Measurements from ENCODE around the gene PLET1.

Gene PLET1

DNA sequence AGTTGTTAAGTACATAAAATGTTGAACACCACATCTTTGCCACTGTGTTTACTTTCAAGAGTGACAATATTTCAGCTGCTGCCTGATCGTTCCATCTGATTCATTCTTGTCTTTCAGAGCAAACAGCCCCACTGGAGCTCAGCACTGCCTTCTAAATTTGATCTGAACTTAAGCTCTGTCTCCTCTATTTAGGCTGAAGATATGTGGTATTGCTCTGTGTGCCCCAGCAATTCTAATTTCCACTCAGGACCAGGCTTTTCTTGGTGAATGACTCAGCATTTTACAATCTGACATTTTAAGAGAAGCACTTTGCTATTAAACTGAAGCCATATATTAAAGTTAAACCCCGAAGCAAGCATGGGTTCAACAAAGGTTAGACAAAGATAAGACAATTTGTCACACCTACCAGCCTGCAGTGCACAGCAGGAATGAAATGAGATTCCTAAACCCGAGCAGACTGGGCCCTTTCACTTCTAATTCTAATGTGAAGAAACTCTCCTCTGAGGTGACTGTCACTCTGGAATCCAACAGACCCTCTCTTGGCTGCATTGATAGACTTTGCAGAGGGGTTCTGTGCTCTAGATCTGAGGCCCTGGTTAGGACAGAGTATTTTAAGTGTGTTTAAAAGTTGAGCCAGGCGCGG is 41.7 kb upstream of the PLET1 start:
- no peak for DNase-seq (ENCODE audit: low read depth)
- TF ChIP-seq, protein P1, sequence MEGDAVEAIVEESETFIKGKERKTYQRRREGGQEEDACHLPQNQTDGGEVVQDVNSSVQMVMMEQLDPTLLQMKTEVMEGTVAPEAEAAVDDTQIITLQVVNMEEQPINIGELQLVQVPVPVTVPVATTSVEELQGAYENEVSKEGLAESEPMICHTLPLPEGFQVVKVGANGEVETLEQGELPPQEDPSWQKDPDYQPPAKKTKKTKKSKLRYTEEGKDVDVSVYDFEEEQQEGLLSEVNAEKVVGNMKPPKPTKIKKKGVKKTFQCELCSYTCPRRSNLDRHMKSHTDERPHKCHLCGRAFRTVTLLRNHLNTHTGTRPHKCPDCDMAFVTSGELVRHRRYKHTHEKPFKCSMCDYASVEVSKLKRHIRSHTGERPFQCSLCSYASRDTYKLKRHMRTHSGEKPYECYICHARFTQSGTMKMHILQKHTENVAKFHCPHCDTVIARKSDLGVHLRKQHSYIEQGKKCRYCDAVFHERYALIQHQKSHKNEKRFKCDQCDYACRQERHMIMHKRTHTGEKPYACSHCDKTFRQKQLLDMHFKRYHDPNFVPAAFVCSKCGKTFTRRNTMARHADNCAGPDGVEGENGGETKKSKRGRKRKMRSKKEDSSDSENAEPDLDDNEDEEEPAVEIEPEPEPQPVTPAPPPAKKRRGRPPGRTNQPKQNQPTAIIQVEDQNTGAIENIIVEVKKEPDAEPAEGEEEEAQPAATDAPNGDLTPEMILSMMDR (IDR thresholded peaks at IDR 0.05; ENCODE audit: low read depth, low read length, missing control alignments), result no peak
- no peak overlapping the region for H3K4me3 ChIP-seq (ENCODE audit: low read depth, low read length)

DNA sequence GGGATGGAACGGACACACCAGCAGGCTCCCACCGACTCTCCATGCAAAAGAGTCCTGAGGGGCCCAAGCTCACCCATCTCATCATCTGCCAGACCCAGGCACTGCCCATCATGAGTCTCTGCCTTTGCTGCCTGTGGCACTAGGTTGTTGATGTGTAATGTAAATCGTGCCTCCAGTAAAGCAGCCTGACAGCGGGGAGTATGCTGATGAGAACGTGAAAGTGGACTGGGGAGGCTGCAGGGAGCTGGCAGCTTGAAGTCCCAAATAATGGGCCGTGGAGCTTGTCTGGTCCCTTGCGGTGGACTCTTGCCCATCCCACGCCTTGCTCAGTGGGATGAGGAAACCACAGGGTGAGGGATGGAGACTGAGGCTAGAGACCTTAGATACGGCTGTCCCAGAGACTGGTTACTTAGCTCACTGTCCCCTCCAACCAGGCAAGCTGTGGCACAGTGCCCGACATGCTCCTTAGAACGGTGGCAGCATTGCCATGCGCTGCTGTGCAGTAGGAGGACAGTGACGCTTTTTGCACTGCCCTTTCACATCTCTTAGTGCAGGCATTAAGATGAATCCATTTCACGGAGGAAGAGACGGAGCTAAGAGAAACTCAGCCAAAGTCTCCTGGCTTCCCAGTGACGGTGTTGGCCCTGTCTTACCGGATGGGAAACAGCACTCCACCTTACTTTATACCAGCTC is 39.6 kb upstream of the PLET1 start:
- no peak for DNase-seq (ENCODE audit: low read depth)
- TF ChIP-seq, protein P1 (IDR thresholded peaks at IDR 0.05; ENCODE audit: low read depth, low read length, missing control alignments), result no peak
- no peak overlapping the region for H3K4me3 ChIP-seq (ENCODE audit: low read depth, low read length)

DNA sequence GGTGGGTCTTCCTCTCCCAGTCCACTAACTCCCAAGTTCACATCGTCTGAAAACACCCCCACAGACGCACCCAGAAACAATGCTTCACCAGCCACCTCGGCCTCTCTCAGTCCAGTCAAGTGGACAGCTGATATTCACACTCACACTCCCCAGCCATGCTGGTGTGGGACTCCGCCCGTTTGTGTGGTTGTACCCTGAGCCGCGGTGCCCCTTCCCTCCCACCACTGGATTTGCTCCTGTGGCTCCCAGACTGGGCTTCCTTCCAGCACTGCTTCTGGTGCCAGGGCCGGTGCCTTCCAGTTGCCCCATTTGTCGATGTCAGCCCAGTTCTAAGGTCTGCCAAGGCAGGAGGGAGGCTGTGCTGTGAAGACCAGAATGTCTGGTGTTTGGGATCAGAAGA is 37.9 kb upstream of the PLET1 start:
- no peak for DNase-seq (ENCODE audit: low read depth)
- H3K4me3 ChIP-seq (ENCODE audit: low read depth, low read length), result no peak overlapping the region
- TF ChIP-seq, protein P1 (IDR thresholded peaks at IDR 0.05; ENCODE audit: low read depth, low read length, missing control alignments), result no peak

DNA sequence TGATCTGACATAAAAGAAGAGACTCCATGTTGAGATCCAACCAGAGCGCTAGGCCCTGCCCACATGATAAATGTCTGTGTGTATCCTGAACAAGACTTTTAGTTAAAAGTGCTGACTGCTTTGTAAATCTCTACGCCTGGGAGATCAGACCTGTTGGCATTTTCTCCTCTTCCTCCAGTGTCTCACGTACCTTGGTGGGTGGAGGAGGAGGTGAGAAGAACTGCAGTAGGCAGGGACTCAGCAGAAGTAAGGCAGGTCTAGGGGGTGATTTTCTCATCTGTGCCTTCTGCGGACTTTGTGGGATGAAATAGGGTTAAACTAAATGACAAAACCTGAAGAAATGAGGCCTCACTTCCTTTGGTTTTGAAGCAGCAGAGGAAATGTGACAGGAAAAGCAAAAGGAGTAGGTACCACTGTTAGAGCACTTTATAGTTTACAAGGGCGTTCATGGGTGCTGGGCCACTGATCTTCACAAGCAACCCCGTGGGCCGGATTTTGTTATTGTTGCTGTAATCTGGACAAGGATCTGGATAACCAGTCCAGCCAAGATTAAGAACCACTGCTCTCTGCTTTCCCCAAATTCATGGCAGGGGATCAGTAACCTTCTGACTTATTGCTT is 36.7 kb upstream of the PLET1 start:
- H3K4me3 ChIP-seq (ENCODE audit: low read depth, low read length), result no peak overlapping the region
- DNase-seq (ENCODE audit: low read depth), result no peak
- TF ChIP-seq, protein P1 (IDR thresholded peaks at IDR 0.05; ENCODE audit: low read depth, low read length, missing control alignments), result no peak

DNA sequence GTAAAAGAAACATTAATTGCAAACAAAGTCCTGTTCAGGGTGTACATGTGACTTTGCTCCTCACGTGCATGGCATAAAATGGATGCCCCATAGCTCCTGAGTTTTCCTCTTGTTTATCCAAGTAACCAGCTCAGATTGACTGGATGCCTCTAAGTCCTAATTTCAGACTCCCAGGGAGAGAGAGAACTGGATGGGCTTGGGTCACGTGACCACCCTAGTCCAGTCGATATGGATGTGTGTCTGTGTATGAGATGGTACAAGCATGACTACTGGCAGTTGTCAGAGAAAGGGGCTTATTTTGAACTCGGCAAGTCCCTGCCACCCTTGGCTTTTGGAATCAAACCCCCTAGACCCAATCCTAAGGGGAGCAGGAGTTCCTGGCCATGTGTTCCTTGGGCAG is 35.4 kb upstream of the PLET1 start:
- no peak for DNase-seq (ENCODE audit: low read depth)
- TF ChIP-seq, protein P1 (IDR thresholded peaks at IDR 0.05; ENCODE audit: low read depth, low read length, missing control alignments), result no peak
- H3K4me3 ChIP-seq (ENCODE audit: low read depth, low read length), result no peak overlapping the region

DNA sequence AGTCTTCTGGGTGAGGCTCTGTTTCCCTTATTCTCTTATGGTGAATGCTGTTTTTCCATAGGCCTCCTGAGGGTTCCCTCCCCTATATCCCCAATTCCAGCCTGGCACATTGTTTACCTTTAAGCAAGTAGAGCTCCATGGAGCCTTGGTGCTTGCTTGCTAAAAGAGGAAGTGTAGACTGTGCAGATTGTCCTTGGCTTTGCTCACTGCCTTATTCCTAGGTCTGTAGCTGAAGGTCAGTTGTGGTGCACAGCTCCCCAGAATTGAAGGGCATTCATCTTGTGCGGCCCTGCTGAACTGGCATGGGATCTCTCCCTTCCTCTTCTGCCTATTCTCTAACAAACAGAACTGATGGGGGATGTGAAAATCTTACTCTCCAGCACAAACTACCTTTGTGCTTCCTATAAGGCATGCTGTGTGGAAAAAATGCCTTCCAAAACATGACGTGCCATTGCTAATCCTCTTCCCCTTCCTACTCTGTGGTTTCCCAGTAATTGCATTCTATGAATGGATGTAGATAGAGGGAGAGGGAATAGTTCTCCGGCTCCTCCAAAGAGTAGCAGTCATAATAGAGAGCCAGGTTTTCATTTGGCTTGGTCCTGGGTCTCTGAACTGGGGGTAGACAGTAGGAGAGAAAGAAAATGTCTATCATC is 34.2 kb upstream of the PLET1 start:
- H3K4me3 ChIP-seq (ENCODE audit: low read depth, low read length), result no peak overlapping the region
- TF ChIP-seq, protein P1 (IDR thresholded peaks at IDR 0.05; ENCODE audit: low read depth, low read length, missing control alignments), result no peak
- DNase-seq (ENCODE audit: low read depth), result no peak
